ENCODE results near the gene CCDC51.
"Not testable (repeated sequence)": the region's sequence is repeated elsewhere in the genome, so short reads cannot be mapped to it uniquely, and the experiment has no call there.

Gene CCDC51

DNA sequence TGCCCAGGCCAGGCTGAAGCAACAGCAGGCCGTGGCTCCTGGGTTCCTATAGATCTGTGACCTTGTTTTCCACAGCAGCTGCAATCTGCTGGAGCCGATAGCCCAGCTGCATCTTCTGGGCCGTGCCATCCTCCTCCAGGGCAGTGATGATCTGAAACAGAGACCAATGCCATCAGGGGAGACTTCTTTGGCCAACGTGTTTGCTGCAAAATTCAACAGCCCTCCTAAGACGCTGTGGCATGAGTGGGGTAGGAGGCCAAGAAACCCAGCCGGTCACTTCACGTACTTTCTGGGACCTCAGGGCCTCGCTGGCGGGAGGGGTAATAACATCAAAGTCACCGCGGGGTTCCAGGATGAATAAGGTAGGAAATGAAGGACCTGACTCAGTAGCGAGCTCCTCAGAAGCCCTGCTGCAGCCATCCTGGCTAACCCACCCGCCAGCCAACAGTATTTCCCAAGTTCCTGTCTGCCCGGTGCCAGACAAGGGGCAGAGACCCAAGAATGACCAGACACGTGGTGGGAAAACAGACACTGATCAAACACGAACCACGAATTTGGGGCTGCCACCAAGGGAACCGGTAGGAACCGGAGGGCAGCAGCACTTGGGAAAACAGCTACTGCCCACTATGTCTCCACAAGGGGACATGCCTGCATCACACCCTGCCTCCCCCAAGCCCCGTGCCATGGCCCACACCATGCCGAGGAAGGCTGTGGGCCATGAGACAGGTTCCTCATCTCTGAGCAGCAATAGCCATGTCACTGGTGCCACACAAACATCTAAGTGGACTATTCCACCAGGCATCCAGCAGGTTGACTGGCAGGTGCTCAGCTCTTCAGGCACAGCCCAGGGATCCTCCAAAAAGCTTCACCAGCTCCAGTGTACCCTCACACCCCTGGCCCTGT lies 35.2 kb downstream of the CCDC51 start:
- DNase-seq, result no peak

- no peak for DNase-seq
These were observed 36.1 kb downstream of the CCDC51 start for GRCh38 chr3:48403533-48404439.

- DNase-seq, result no peak
These were observed 37.0 kb downstream of the CCDC51 start for GRCh38 chr3:48402907-48403306.

- DNase-seq, result no peak
These were observed 37.6 kb downstream of the CCDC51 start for GRCh38 chr3:48402281-48402732.

- DNase-seq, result not testable (repeated sequence)
These were observed 38.5 kb downstream of the CCDC51 start for GRCh38 chr3:48401434-48401901.

DNA sequence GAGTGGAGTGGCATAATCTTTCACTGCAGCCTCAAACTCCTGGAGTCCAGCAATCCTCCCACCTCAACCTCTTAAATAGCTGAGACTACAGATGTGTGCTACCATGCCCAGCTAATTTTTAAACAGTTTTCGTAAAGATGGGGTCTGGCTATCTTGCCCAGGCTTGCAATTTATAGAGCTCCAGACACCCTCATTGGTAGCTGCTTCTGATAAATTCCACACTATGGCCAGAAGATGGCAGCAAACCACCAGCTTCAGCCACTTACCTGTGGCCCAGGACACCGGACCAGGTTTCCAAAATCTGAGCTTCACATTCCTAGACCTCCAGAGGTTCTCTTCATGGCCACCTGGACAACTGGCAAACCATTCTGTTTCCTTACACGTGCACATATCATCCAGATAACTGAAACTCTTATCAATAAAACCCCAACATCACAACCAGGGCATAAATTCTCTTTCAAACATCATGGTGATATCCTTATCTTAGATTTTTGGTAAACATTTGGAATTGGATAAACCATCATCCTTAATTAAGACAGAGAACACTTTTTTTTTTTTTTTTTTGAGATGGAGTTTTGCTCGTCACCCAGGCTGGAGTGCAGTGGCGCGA lies 39.0 kb downstream of the CCDC51 start:
- DNase-seq, result peak; percentile 76

GRCh38 chr3:48399387-48400172 lies 40.3 kb downstream of the CCDC51 start:
- no peak for DNase-seq

GRCh38 chr3:48398701-48399386 lies 41.1 kb downstream of the CCDC51 start:
- no peak for DNase-seq

DNA sequence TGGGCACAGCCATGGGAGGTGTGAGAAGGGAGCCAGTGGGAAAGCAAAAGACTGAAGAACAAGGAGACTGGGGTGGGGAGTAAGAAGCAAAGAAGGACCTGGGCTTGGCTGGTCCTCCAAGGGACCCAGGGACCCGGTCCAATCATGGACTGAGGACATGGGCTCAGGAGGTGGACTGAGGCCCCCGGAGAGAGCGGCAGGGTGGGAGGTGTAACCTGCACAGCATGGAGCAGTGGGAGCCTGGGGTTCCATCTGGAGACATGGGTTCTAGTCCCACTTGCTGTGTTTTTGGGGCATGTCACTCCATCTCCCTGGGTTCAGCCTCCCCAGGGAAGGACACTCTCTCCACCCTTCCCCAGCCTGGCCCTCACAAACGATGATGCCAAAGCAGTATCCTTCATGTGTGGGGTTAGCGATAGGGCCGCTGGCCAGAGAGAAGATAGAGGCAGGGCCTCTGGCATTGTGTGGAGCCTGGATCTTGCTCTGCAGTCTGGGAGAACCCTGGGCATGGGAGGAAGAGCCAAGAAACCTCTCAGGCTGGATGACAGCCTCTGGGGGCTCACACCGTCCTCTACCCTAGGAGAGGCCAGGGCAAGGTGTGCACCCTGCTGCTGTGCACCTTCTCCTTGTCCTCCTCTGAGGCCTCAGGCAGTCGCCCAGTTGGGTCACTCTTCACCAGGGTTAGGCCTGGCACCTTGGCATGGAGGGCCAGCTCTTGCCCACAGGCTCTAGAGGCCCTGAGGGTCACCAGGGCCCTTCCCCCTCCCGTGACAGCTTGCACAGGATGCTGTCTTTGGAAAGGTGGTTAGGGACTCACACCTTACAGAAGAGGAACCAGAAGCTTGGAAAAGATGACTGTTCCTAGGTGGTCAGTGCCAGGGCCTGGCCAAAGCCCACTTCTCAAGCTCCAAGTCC lies 41.9 kb downstream of the CCDC51 start:
- no peak for DNase-seq

DNA sequence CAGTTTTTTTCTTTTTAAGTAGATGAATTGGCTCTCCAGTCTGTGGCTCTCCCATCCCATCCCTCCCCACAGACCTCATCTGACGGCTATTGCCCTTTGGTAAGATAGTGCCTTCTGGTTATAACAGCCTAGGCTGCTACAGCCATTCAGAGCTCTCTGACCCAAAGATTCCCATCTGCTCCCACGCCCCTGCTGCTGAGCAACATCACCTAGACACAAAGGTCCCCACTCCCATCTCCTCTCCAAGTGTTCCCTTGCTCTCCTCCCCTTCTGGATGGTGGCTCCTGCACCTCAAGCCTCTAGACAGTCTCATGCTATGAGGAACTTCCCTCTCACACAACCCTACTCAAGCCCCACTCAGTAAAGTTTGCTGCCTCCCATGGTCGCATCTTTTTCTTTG lies 44.2 kb downstream of the CCDC51 start:
- DNase-seq, result no peak

DNA sequence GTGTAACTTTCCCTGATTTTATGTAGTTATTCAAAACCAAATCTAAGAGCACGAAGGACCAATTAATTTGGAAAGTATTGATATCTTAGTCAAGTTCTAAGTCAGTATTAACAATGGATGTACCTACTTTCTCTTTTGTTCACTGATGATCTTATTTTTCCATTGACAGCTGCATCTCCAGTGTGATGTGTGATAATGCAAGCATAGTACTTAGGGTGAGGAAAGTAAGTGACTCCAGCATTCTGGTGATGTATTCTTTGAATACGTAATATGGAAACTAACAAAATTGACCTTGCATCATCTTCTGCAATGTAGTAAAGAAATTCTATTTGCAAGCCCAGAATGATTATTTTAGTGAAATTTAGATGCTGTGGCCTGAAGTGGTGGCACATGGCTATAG lies 45.5 kb downstream of the CCDC51 start:
- peak; percentile 26 for DNase-seq

- no peak for DNase-seq
These were observed 51.0 kb downstream of the CCDC51 start for GRCh38 chr3:48388966-48389365.

GRCh38 chr3:48387634-48388033 lies 52.3 kb downstream of the CCDC51 start:
- DNase-seq, result no peak
